ENCODE measurements around the gene HTN3.
"Not testable (repeated sequence)": the region's sequence is repeated elsewhere in the genome, so short reads cannot be mapped to it uniquely, and the experiment has no call there.

Gene HTN3

DNA sequence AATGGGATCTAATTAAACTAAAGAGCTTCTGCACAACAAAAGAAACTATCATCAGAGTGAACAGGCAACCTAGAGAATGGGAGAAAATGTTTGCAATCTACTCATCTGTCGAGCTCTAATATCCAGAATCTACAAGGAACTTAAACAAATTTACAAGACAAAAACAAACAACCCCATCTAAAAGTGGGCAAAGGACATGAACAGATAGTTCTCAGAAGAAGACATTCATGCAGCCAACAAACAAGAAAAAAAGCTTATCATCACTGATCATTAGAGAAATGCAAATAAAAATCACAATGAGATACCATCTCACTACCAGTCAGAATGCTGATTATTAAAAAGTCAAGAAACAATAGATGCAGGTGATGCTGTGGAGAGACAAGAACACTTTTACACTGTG, 28.3 kb downstream of the HTN3 start:
- H3K4me1 Mint-ChIP-seq, H3K4me3 Mint-ChIP-seq, H3K9me3 Mint-ChIP-seq: not testable (repeated sequence)

DNA sequence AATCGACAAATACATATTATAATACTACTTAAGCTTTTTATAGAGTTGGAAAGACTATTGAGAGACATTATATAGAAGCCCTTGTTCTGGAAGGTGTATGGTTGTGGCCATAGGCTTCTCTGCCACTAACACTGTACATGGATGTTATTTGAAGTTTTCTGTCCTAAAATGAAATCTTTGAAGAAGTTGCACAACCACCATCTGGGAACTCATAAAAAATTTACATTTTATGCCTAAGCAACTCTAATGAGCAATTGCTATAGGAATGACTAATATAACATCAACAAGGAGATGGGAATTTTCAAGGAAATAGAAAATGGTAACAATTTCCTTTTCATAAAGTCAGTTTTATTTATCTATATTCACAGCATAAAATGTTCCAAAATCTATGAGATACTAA, 29.4 kb downstream of the HTN3 start:
- Mint-ChIP-seq H3K27me3 (no peaks in the 10 kb centered on the region), H3K36me3 (no peaks in the 10 kb centered on the region), H3K4me1 (no peaks in the 10 kb centered on the region), H3K27ac (no peak overlapping the region), H3K9me3 (peaks cover 8% of the 10 kb centered on the region), H3K4me3 (no peak overlapping the region)
- ATAC-seq: no peak

More for the DNA sequence above, 28.3 kb downstream of the HTN3 start:
- H3K27me3 Mint-ChIP-seq, H3K27ac Mint-ChIP-seq, H3K36me3 Mint-ChIP-seq, ATAC-seq: not testable (repeated sequence)

DNA sequence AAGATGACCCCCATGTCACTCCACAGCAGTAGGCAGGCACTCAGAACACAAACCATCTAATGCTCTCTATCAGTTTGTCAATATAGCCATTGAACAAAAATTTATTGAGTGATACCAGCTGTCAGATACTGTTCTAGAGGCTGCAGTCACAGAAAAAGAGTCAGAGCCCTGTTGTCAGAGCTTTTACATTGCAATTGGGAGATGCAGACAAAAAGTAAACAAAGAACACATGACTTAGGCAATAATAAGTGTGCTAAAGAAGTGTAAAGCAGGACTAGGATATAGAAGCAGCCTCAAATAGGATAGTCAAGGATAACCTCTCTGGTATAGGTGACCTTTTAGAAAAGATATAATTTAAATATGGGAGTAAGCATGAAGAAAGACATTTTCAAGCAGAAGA, 30.9 kb downstream of the HTN3 start:
- no peak for ATAC-seq
- Mint-ChIP-seq H3K4me3 (no peak overlapping the region), H3K36me3 (no peaks in the 10 kb centered on the region), H3K27me3 (no peaks in the 10 kb centered on the region), H3K9me3 (peaks cover 8% of the 10 kb centered on the region), H3K4me1 (no peaks in the 10 kb centered on the region), H3K27ac (no peak overlapping the region)

DNA sequence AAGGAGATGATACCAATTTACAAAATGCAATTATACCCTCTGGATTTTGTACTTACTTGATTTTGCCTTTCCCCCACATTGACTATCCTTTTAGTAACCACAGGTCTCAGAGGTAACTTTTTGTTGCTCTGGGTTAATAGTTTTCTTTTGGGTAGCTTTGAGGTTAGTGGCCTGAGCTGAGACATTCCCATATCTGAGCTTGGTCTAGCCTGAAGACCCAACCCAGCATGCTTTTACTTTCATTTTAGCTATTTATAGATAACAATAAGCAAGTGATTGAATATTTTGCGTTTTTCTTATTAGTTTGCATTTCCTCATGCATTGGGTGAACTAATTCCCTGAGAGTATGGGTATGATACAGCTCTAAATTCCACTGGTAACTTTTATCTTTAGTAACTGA, 33.7 kb downstream of the HTN3 start:
- Mint-ChIP-seq H3K4me3 (no peak overlapping the region), H3K9me3 (peaks cover 5% of the 10 kb centered on the region), H3K4me1 (no peaks in the 10 kb centered on the region), H3K27ac (no peak overlapping the region), H3K27me3 (no peaks in the 10 kb centered on the region), H3K36me3 (no peaks in the 10 kb centered on the region)
- no peak for ATAC-seq

DNA sequence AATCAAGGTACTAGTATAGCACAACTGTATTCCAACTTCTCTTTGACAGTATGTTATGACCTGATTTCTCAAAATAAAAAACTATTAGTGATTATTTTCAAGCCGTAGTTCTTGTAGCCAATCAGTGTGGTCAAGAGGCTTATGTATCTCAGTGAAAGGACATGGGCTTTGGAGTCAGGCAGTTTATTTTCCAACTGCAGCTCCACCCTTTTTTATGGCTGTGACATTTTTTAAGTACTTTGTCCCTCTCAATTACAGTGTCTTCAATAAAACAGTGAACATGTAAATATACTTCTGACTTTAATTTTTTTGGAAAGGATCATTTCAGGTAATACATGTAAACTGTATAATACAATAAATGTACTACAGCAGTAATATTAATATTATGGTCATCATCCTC, 51.9 kb downstream of the HTN3 start:
- H3K9me3 Mint-ChIP-seq: no peaks in the 10 kb centered on the region

More for the DNA sequence above, 51.9 kb downstream of the HTN3 start:
- no peak for ATAC-seq
- Mint-ChIP-seq H3K27me3 (no peaks in the 10 kb centered on the region), H3K4me3 (no peak overlapping the region), H3K36me3 (no peaks in the 10 kb centered on the region), H3K27ac (no peak overlapping the region), H3K4me1 (no peaks in the 10 kb centered on the region)

Data from stimulated activated memory B cell treated with anti-CD40 and anti-IgM and Interleukin-4, amounts not matched to agents 10 μg/mL and 1 μg/mL and 100 μg/mL, for 72 hours (primary cell).